AG04449 (cell line): ENCODE measurements around the gene GRIP2.

Experiments used
- CTCF ChIA-PET: fragments of 350-600 bp; formaldehyde crosslinking; extraction: SDS; loops from one replicate; lab custom pipeline; 2021; ENCODE audit warnings: antibody characterized with exemption; lab: Yijun Ruan, JAX
- POLR2A ChIA-PET: fragments of 400-600, 350-600 bp; formaldehyde crosslinking; extraction: SDS; loops from one replicate; lab custom pipeline; 2020; ENCODE audit warnings: antibody characterized with exemption, inconsistent platforms; lab: Yijun Ruan, JAX
- DNase-seq: peaks from one replicate; pipeline ENCODE4 v3.0.0-alpha.2; 2010; ENCODE audit warnings: low read depth, low spot score
- H3K4me3 ChIP-seq: 2 replicates; pipeline ENCODE4 v1.5.1; 2011; ENCODE audit warnings: low read depth, mild to moderate bottlenecking, control low read depth, low read length
- TF ChIP-seq, protein P1 (sequence below): IDR thresholded peaks from one replicate; pipeline ENCODE4 v1.5.1; 2011; ENCODE audit warnings: mild to moderate bottlenecking, moderate library complexity, low read length, control low read depth, inconsistent platforms; ENCODE audit not compliant: insufficient read depth; ENCODE audit errors: missing control alignments

Gene GRIP2

DNA sequence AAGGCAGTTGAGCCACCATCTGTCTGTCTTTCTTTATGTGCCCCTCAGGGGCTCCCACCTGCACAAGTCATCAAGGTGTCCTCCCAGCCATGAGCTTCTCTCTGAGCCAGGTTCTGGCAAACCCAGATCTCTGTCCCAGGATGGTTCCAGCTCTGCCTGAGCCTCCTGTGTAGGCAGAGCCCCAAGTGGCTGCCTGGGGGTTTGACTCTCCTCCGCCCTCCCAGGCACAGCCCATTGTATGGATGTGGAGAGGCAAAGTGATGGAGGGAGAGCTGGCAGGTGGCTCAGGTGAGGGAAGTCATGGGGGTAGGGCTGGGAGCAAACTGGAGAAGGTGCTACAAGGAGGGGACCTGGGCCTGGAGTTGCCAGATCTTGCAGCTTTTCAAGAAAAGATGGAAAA is 56.9 kb downstream of the GRIP2 start:
- POLR2A ChIA-PET, result interaction anchor here (0.6 kb wide), 1 partner anchor 270 kb away, joined by 4 read pairs; no protein-coding TSS in a partner anchor

GRCh38 chr3:14482271-14482721 is 57.8 kb downstream of the GRIP2 start:
- no peak for DNase-seq
- H3K4me3 ChIP-seq, result no peak overlapping the region
- ChIA-PET CTCF (interaction anchor here (0.9 to 2.1 kb wide), 3 partner anchors 26 to 279 kb away, joined by 4 to 8 read pairs (median 7); no protein-coding TSS in a partner anchor), POLR2A (no interaction called here)
- TF ChIP-seq, protein P1, sequence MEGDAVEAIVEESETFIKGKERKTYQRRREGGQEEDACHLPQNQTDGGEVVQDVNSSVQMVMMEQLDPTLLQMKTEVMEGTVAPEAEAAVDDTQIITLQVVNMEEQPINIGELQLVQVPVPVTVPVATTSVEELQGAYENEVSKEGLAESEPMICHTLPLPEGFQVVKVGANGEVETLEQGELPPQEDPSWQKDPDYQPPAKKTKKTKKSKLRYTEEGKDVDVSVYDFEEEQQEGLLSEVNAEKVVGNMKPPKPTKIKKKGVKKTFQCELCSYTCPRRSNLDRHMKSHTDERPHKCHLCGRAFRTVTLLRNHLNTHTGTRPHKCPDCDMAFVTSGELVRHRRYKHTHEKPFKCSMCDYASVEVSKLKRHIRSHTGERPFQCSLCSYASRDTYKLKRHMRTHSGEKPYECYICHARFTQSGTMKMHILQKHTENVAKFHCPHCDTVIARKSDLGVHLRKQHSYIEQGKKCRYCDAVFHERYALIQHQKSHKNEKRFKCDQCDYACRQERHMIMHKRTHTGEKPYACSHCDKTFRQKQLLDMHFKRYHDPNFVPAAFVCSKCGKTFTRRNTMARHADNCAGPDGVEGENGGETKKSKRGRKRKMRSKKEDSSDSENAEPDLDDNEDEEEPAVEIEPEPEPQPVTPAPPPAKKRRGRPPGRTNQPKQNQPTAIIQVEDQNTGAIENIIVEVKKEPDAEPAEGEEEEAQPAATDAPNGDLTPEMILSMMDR, result no peak

More for the DNA sequence above, 56.9 kb downstream of the GRIP2 start:
- H3K4me3 ChIP-seq, result no peak overlapping the region
- TF ChIP-seq, protein P1, result no peak
- CTCF ChIA-PET, result interaction anchor here (1.4 to 2.1 kb wide), 3 partner anchors 17 to 280 kb away, joined by 3 to 8 read pairs (median 7); no protein-coding TSS in a partner anchor
- DNase-seq, result no peak

DNA sequence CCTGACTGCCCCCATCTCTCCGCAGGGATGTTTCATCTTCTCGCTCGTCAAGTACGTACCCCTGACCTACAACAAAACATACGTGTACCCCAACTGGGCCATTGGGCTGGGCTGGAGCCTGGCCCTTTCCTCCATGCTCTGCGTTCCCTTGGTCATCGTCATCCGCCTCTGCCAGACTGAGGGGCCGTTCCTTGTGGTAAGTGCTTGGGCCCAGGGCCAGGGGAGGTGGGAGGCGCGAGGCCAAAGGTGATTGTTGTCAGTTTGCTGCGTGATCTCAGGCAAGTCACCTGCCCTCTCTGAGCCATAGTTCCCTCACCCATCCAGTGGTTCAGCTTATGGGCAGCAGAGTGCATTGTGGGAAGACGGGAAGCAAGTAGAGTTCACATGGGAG is 58.5 kb downstream of the GRIP2 start:
- ChIA-PET POLR2A (no interaction called here), CTCF (interaction anchor here (0.9 to 2.1 kb wide), 2 partner anchors 27 to 225 kb away, joined by 4 to 8 read pairs; no protein-coding TSS in a partner anchor)
- DNase-seq, result no peak
- TF ChIP-seq, protein P1, result no peak
- no peak overlapping the region for H3K4me3 ChIP-seq

DNA sequence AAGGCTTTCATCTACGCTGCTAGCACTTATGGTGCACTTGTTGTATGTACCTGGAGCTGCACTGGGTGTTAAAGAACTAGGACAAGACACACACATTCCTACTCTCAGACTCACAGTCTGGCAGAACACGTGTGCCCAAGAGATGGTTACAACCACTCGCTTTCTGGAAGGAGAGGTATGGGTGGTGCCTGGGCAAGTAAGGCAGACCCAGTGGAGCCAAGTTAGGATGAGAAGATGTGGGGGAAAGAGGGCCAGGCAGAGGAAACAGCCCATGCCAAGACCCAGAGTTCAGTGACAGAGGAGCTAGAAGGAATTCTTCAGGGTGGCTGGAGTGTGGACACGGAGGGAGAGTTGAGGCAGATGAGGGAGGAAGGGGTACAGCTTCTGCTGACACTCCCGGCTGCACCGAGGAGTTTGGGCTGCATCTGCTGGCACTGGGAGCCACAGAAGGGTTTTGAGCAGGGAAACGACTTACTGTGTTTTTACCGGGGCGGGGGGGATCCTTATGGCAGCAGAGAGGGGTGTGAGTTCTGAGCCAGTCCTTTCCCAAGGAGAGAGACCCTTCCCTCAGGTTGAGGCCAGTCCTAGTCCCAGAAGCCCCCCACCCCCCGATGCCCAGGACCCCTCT is 59.0 kb downstream of the GRIP2 start:
- no peak overlapping the region for H3K4me3 ChIP-seq
- POLR2A ChIA-PET, result no interaction called here
- DNase-seq, result no peak
- CTCF ChIA-PET, result interaction anchor here (2.5 kb wide), 1 partner anchor 14 kb away, joined by 9 read pairs; no protein-coding TSS in a partner anchor
- TF ChIP-seq, protein P1, result no peak

DNA sequence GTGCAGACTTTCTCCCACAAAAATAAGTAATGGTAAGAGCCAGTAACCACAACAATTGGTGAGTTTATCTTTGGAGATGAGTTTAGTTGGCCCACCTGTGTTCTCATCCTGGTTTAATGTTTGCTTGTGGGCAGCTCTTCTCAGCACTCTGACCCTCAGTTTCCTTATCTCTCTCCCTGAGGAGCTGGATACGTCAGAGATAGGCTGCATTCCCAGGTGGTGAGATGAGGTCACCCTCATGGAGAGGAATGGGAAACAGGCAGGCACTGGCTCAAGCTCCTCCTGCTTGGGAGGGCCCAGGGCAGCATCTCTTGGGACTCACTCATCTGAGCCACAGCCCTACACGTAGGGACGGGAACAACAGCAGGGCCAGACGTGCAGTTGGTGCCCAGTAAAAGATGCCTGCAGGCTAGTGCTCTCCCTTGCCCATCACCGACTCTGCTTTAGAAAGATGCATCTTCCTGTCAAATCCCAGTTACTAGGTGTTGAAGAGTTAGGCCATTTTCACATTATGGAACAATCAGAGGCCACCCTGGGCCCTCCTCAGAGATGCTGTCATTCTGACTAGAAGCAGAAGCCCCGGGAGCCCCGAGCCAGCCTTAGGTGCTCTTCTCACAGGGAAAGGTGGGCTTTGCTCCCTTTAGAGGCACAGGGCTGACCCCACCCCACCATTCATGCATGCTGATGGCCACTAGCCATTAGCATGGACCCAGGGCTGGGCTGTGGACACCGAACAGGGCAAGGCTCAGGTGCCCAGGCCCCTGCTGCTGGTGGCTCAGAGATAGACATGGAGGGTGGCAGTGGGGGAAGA is 59.7 kb downstream of the GRIP2 start:
- POLR2A ChIA-PET, result no interaction called here
- no peak for DNase-seq
- CTCF ChIA-PET, result interaction anchor here (2.4 to 2.5 kb wide), 2 partner anchors 13 to 277 kb away, joined by 9 to 11 read pairs; no protein-coding TSS in a partner anchor
- TF ChIP-seq, protein P1, result no peak
- no peak overlapping the region for H3K4me3 ChIP-seq
